NCI-H524 (cell line): Measurements from ENCODE around the gene MAP3K5.
"Not testable (repeated sequence)": the region's sequence is repeated elsewhere in the genome, so short reads cannot be mapped to it uniquely, and the experiment has no call there.

ENCODE experiments used
- DNase-seq, 2 experiments: peaks; one replicate each; lab custom pipeline; 2025; lab: John Stamatoyannopoulos, UW

Gene MAP3K5

DNA sequence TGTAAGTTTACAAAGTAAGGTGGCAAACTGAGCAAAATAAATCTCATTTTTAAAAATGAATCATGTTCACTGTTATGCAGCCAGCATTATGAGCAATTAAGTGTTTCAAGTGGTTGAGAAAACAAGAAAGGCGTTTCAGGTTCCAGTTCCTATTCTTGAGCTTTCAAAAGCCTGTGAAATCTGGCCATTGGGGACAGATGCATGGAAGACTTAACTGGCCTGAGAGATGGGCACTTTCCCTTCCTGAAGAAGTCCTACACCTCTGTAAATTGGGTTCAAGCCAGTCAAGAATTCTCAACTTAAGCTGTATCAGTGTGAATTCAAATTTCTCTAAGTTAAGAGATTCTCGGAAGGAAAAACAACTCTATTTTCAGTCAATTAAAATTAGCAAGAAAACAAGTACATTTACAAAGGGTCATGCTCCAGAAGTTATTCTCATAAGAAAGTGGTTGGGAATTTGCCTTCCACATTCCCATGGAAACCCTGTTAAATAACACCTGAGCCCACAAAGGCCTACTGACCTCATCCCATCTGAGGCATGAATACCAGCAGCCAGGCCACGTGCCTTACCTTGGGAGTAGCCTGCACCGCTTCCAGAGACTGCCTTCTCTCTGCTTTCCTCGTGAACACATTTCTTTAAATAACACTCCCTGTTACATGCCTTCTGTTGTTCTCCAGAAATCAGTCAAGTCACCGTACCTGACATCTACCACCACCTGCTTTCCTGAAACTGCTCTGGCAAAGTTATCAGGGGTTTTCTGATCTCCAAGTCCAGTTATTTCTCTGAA, 19.4 kb downstream of the MAP3K5 start:
- no peak for DNase-seq

GRCh38 chr6:136771306-136771705, 21.0 kb downstream of the MAP3K5 start:
- DNase-seq: no peak

GRCh38 chr6:136769759-136770158, 22.5 kb downstream of the MAP3K5 start:
- no peak for DNase-seq

DNA sequence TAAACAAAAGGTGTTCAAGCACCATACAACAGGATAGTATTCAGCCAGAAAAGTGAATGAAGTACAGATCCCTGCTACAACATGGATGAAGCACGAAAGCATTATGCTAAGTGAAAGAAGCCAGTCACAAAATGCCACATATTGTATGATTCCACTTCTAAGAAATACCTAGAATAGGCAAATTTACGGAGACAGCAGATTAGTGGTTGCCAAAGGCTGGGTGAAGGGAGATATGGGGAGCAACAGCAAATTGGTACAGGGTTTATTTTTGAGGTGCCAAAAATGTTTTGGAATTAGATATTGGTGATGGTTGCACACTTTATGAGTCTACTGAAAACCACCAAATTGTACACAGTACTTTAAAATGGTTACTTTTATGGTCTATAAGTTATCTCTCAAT, 23.2 kb downstream of the MAP3K5 start:
- no peak for DNase-seq

DNA sequence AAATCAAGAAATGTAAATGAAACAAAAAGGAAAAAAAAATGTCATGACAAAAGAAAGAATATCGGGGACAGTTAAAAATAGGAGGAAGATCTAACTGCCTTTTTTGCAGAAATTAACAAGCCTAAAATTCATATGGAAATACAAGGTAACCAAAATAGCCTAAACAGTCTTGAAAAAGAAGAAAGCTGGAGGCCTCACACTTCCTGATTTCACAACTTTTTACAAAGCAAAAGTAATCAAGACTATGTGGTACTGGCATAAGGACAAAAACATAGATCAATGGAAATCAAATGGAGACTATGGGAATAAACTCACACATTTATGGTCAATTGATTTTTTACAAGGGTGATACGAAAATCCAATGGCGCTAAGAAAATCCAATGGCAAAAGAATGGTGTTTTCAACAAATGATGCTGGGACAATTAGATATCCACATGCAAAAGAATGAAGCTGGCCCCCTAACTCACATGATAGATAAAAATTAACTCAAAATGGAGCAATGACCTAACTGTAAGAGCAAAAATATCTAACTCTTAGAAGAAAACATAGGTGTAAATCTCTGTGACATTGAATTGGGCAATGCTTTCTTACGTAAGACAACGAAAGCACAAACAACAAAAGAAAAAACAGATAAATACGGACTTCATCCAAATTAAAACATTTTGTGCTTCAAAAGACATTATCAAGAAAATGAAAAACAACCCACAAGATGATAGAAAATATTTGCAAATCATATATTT, 24.5 kb downstream of the MAP3K5 start:
- DNase-seq: no peak

DNA sequence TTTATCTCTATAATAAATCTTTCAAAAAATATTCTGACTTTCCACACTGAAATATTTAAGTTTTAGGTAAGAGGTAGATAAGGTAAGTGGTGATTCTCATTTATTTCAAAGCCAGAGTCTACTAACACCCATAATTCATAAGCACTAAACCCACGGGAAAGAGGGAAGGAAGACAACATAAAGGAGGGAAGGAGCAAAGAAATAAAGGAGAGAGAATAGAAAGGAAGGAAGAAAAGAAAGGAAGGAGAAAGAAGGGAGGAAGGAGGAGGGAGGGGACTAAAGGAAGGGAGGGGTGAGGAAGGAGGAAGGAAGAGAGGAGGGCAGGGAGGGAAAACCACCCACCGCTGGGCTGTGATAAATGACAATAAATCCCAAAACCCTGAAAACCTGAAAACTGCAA, 25.2 kb downstream of the MAP3K5 start:
- no peak for DNase-seq

- DNase-seq: no peak
These were observed 26.0 kb downstream of the MAP3K5 start for GRCh38 chr6:136766274-136766673.

DNA sequence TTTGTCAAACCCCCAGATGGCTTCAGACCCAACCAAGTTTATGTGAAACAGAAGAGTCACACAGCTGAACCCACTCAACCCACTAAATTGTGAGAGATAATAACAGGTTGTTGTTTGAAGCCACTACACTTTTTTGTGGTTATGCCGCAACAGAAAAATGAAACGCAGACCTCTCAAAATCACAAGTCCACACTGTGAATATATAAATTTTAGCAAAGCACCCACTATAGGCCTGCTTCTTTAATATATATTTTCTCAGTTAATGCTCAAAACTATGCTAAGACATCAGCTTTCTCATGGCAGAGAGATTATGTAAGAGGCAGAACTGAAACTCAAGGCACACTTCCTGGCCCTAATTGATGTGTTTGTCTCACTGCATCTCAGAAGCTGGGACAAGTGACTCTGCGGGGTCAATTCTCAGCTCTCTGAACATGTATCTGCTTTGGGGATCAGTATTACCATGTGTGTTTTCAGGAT, 27.7 kb downstream of the MAP3K5 start:
- DNase-seq: no peak

DNA sequence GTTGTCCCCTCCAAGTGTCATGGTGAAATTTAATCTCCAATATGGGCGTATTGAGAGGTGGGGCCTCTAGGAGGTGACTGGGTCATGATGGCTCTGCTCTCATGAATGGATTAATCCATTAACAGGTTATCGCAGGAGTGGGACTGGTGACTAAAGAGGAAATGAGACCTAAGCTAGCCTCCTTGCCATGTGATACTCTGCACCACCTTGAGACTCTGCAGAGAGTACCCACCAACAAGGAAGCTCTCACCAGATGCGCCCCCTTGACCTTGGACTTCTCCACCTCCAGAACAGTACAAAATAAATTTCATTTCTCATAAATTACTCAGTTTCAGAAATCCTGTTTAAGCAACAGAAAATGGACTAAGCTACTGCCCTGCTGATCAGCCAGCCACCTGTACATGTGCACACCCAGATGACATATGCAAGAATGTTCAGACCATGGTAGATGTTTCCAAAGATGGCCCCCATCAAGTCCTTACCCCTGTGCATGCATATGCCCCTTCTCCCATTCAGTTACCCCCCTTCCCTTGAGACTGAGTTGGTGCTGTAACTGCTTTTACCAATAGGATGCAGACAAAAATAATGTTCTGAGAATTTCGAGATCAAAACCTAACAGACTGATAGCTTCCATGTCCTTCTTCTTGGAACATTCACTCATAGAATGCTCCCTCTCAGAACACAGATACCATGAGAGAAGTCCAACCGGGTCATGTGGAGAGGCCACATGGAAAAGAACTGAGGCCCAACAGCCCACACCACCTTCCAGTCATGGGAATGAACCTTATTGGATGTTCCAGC, 28.4 kb downstream of the MAP3K5 start:
- DNase-seq: peak in 1 of 2 experiments; percentile 6

DNA sequence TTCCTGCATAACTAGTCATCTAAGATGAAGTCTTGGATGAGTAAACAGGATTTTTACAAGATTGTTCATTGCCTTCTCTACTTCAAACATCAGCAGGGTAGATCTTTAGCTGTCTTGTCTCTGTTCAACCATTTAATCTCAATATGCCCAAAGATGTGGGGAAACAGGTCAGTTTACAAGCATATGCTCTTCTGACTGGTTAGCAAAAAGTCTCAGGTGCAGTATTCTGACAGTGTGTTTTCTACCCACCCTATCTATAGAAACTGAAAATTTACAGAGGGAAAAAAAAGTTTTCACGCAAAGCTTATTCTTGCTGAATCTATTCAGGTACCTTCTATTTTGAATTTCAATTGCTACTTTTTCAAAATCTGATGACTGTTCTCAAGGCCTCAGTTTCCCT, 29.0 kb downstream of the MAP3K5 start:
- no peak for DNase-seq

GRCh38 chr6:136762022-136762975, 30.0 kb downstream of the MAP3K5 start:
- DNase-seq: no peak

- no peak for DNase-seq
These were observed 30.9 kb downstream of the MAP3K5 start for GRCh38 chr6:136761227-136761922.

DNA sequence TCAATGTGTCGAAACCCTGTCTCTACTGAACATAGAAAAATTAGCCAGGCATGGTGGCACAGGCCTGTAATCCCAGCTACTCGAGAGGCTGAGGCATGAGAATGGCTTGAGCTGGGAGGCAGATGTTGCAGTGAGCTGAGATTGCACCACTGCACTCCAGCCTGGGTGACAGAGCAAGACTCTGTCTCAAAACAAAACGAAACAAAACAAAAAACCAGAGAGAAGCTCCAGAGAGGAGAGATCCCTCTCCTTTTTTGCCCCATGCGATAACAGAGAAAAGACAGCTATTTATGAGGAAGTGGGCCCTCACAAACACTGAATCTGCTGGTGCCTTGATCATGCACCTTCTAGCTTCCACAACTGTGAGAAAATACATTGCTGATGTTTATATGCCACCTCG, 31.5 kb downstream of the MAP3K5 start:
- DNase-seq: not testable (repeated sequence)

- DNase-seq: no peak
These were observed 35.1 kb downstream of the MAP3K5 start for GRCh38 chr6:136757150-136757549.

DNA sequence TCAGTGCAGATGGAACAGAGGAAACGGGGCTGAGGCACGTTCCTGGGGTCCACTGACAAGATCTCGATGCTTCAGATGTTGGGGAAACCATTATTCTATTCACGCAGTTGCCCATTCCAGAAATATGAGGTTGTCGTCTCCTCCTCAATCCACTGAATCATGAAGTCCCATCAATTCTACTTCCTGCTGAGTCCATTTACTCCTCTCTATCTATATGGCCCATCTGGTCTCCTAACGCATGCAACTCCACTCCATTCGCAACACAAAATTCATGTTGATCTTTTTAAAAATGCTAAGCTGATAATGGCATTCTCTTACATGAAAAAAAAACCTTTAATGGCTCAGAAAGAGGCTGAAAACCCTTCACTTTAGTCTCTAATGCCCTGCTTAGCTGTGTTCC, 37.5 kb downstream of the MAP3K5 start:
- no peak for DNase-seq

DNA sequence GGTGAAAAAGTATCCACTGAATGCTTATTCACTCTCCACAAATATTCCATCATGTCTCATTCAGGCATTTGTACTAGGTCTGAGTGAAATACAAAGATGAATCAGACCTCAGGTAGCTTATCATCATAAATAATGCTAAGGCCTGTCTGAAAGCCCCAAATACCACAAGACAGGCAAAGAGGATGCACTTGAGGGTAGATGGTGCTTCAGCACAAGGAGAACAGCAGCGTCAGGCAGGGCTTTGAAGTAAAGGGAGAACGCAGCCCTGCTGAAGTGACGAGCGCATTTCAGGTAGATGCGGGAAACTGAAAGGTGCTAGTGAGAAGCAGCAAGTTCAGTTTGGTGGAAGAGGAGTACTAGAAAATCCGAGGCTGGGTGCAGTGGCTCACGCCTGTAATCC, 38.7 kb downstream of the MAP3K5 start:
- no peak for DNase-seq

GRCh38 chr6:136752554-136752953, 39.7 kb downstream of the MAP3K5 start:
- no peak for DNase-seq

DNA sequence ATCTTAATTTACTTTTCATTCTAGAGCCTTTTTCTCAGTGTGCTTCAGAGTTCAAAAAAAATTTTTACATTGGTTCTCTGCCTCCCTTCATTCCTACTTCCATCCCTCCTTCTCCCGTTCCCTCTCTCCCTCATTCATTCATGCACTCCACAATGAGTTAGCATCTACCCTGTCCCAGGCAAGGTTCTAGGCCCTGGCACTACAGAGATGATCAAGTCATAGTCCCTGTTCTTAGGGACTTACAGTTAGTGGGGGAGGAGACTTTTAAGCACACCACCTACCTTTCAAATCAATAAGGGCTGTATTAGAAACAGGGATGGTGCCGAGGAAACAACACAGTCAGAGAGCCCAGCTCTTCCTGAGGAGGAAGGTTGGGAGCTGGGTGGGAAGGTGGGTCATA, 40.3 kb downstream of the MAP3K5 start:
- no peak for DNase-seq

DNA sequence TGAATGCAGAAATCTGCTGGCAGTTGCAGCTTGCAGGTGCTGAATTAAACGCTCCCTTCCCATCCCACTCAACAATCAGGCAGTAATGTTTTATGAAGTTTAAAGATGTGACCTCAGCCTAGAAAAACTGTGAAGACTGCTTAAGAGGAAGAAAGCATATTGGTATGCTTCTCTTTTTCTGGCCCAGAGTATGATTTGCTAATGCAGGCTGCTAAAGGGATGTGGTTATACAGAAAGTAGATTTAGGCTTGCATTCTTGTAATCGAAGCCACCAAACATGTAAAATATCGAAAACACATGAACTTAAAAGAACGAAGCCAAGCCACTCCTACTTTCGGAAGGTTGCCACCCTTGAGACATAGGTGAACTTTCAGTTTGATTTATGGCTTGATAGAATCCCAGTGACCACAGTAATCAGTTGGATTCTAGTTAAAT, 40.7 kb downstream of the MAP3K5 start:
- DNase-seq: no peak

GRCh38 chr6:136750696-136751521, 41.4 kb downstream of the MAP3K5 start:
- peak in 1 of 2 experiments; percentile 37 for DNase-seq
